Endothelial cell of umbilical vein (primary cell): ENCODE measurements around the gene CAMK2G. TPM values are rescaled to one million over a fixed set of nuclear protein-coding genes. Genes with fewer than 3 reads are reported as not detected.

Experiments
- BruUV-seq: library from RNA; stranded (reverse); fragments of 400-500 nt; replicated peaks from 2 replicates; lab custom pipeline; 2021; lab: Mats Ljungman, UMichigan
- CTCF ChIA-PET: fragments of 300-600, 350-600 bp; sonication (Branson Sonifier 250); formaldehyde crosslinking; loops from one replicate; lab custom pipeline; 2021; ENCODE audit warnings: antibody characterized with exemption, inconsistent platforms; lab: Charles Lee
- POLR2A ChIA-PET: fragments of 300-600, 350-600 bp; sonication (Branson Sonifier 250); formaldehyde crosslinking; loops from one replicate; lab custom pipeline; 2021; ENCODE audit warnings: antibody characterized with exemption, inconsistent platforms; lab: Charles Lee
- DNase-seq: peaks from one replicate; pipeline ENCODE4 v3.0.0-alpha.2; 2011; ENCODE audit warnings: low read depth, low spot score
- FAIRE-seq: peaks from 2 replicates; lab custom pipeline; 2011; peaks lifted over from hg19 to GRCh38; lab: Jason Lieb, UNC
- H2AFZ ChIP-seq: 2 replicates; pipeline ENCODE4 v1.6.0; 2012; ENCODE audit warnings: low read depth, low read length, control low read depth, inconsistent platforms
- H3K27ac ChIP-seq: 2 replicates; pipeline ENCODE4 v1.5.1; 2011; ENCODE audit warnings: low read depth, mild to moderate bottlenecking, control low read depth, low read length, moderate library complexity; ENCODE audit not compliant: insufficient read depth
- H3K27me3 ChIP-seq, 2 experiments: 2 replicates each; pipeline versions ENCODE4 v1.6.0 to v1.6.1; 2011; ENCODE audit warnings: low read length in 2 of 2, mixed read lengths in 1 of 2; ENCODE audit not compliant: control insufficient read depth in 2 of 2, insufficient read depth in 2 of 2
- H3K36me3 ChIP-seq, 2 experiments: 2 replicates in 1 of 2; 3 replicates in 1 of 2; pipeline ENCODE4 v1.5.1; 2011; ENCODE audit warnings: low read length in 2 of 2, mild to moderate bottlenecking in 1 of 2, moderate library complexity in 1 of 2; ENCODE audit not compliant: control insufficient read depth in 2 of 2, insufficient read depth in 2 of 2; ENCODE audit errors: extremely low read depth in 1 of 2
- H3K4me1 ChIP-seq: 3 replicates; pipeline ENCODE4 v1.5.1; 2011; ENCODE audit warnings: mild to moderate bottlenecking, low read length; ENCODE audit not compliant: control insufficient read depth, insufficient read depth; ENCODE audit errors: extremely low read depth
- H3K4me2 ChIP-seq: 2 replicates; pipeline ENCODE4 v1.6.1; 2011; ENCODE audit warnings: low read length, control low read depth, mixed read lengths; ENCODE audit not compliant: insufficient read depth
- H3K4me3 ChIP-seq, 3 experiments: fragments of 200-600 bp in 1 of 3; sonication (generic), shearing (Covaris generic) in 1 of 3; replicated peaks in 1 of 3; 2 replicates each; pipeline ENCODE4 v1.5.1; 2011 to 2016; ENCODE audit warnings: control low read depth in 3 of 3, low read length in 3 of 3, mild to moderate bottlenecking in 2 of 3, inconsistent platforms in 1 of 3, low read depth in 1 of 3, moderate library complexity in 1 of 3; ENCODE audit not compliant: insufficient read depth in 1 of 3
- H3K79me2 ChIP-seq: 2 replicates; pipeline ENCODE4 v1.6.0; 2012; ENCODE audit warnings: low read length, inconsistent platforms; ENCODE audit not compliant: control insufficient read depth, insufficient read depth
- H3K9ac ChIP-seq: replicated peaks from 2 replicates; pipeline ENCODE3; 2011; ENCODE audit warnings: low read length, control low read depth; ENCODE audit not compliant: insufficient read depth; ENCODE audit errors: extremely low read depth
- H3K9me1 ChIP-seq: replicated peaks from 3 replicates; pipeline ENCODE4 v1.6.0; 2011; ENCODE audit warnings: mild to moderate bottlenecking, low read length; ENCODE audit not compliant: control insufficient read depth, insufficient read depth; ENCODE audit errors: extremely low read depth
- H3K9me3 ChIP-seq: replicated peaks from 2 replicates; pipeline ENCODE4 v1.5.1; 2012; ENCODE audit warnings: low read length, inconsistent platforms; ENCODE audit not compliant: control insufficient read depth, insufficient read depth
- H4K20me1 ChIP-seq: replicated peaks from 2 replicates; pipeline ENCODE3; 2011; ENCODE audit warnings: mild to moderate bottlenecking, low read length; ENCODE audit not compliant: control insufficient read depth, insufficient read depth; ENCODE audit errors: extremely low read depth
- CTCF ChIP-seq, 2 donors: IDR thresholded peaks; 1 replicate in 1 of 2; 2 replicates in 1 of 2; pipeline ENCODE4 v1.5.1; 2011; ENCODE audit warnings: low read length in 2 of 2, mild to moderate bottlenecking in 2 of 2, moderate library complexity in 2 of 2, control low read depth in 1 of 2, inconsistent platforms in 1 of 2, low read depth in 1 of 2; ENCODE audit not compliant: insufficient read depth in 1 of 2; ENCODE audit errors: extremely low read depth in 1 of 2
- EZH2 ChIP-seq: IDR thresholded peaks from 2 replicates; pipeline ENCODE4 v1.6.1; 2012; ENCODE audit warnings: borderline replicate concordance, low read depth, mild to moderate bottlenecking, moderate library complexity, low read length, inconsistent platforms; ENCODE audit not compliant: severe bottlenecking
- FOS ChIP-seq: IDR thresholded peaks from 2 replicates; pipeline ENCODE4 v1.6.1; 2011; ENCODE audit warnings: mild to moderate bottlenecking, low read length, moderate library complexity, borderline replicate concordance; ENCODE audit not compliant: insufficient read depth
- GATA2 ChIP-seq: IDR thresholded peaks from 2 replicates; pipeline ENCODE4 v1.7.0; 2011; ENCODE audit warnings: low read depth, mild to moderate bottlenecking, moderate library complexity, mixed read lengths, low read length; ENCODE audit not compliant: insufficient read length, insufficient read depth
- JUN ChIP-seq: IDR thresholded peaks from 2 replicates; pipeline ENCODE4 v1.6.1; 2011; ENCODE audit warnings: borderline replicate concordance, low read depth; ENCODE audit not compliant: insufficient read length, insufficient read depth
- MYC ChIP-seq: IDR thresholded peaks from one replicate; pipeline ENCODE4 v1.6.1; 2011; ENCODE audit warnings: mild to moderate bottlenecking, low read depth, low read length
- POLR2A ChIP-seq: IDR thresholded peaks from 2 replicates; pipeline ENCODE4 v1.6.1; 2012; ENCODE audit warnings: low read depth, mild to moderate bottlenecking, control low read depth, low read length
- POLR2AphosphoS5 ChIP-seq: IDR thresholded peaks from 2 replicates; pipeline ENCODE4 v1.6.1; 2012; ENCODE audit warnings: low read depth, mild to moderate bottlenecking, control low read depth, low read length, moderate library complexity; ENCODE audit not compliant: insufficient read depth
- dilution Hi-C: fragments of 300-500 bp; cut with MboI; formaldehyde crosslinking; loops from one replicate; pipeline ENCODE4 v1.15.0; 2019; ENCODE audit warnings: low sequenced_read_pairs; ENCODE audit not compliant: extremely low pct_ligation_motif_present
- intact Hi-C: fragments of 100-400 bp; cut with micrococcal nuclease; formaldehyde crosslinking; loops from one replicate; pipeline ENCODE4 v1.10.0; 2022
- polyA plus RNA-seq, 4 experiments: library from polyadenylated mRNA; depleted of rRNA in 3 of 4; stranded (reverse) in 3 of 4; unstranded in 1 of 4; fragments of >200 nt; gene quantifications; 2 replicates each; pipeline versions ENCODE4 v1.2.1 to v1.2.3, GENCODE V29; 2011 to 2012; ENCODE audit warnings: missing spikeins in 1 of 4
- total RNA-seq: library from RNA; stranded (reverse); gene quantifications from 2 replicates; pipeline ENCODE4 v1.2.3, GENCODE V29; 2021
- TF ChIP-seq, protein P1 (sequence below): IDR thresholded peaks from 2 replicates; pipeline ENCODE4 v1.6.1; 2011; ENCODE audit not compliant: insufficient read depth, insufficient read length

CAMK2G gene
- total and polyA plus RNA-seq, 2 donors (not counting 3 experiments of a cell fraction or from before 2014, with no cell fraction given), result 27.2 to 33.6 TPM

DNA sequence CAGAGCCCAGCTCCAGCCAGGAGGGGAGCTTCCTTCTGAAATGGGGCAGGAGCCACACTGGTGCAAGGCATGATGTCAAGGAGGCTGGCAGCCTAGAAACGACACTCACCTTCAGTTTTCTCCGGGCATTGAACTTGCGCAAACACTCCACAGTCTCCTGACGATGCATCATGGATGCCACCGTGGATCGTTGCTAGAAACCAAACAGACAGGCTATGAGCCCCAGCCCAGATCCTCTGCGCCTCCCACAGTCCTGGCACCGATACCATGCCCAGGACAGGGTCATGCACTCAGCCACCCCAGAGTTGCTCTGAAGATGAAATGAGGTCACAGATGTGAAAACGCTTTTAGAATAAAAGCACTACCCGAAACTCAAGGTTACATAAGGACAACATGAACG, 32.0 kb downstream of the CAMK2G start:
- no peak for FAIRE-seq
- CTCF ChIA-PET, result interaction anchor here (0.8 kb wide), 1 partner anchor 23 kb away, joined by 3 read pairs; no protein-coding TSS in a partner anchor
- Histone ChIP-seq H4K20me1 (no peaks in the 10 kb centered on the region), H3K4me2 (no peak overlapping the region), H3K36me3 (peaks cover 0 to 5% of the 10 kb centered on the region in 2 experiments), H3K4me3 (no peak overlapping the region), H3K9ac (no peak overlapping the region), H3K4me1 (peaks cover 22% of the 10 kb centered on the region), H3K9me1 (no peaks in the 10 kb centered on the region), H3K79me2 (no peaks in the 10 kb centered on the region), H3K9me3 (no peaks in the 10 kb centered on the region), H3K27ac (no peak overlapping the region), H3K27me3 (no peaks in the 10 kb centered on the region), H2AFZ (no peak overlapping the region)
- DNase-seq, result no peak
- TF ChIP-seq FOS, result no peak
- no peak for TF ChIP-seq MYC
- no peak for TF ChIP-seq CTCF (IDR thresholded peaks at IDR 0.05; ENCODE audit: extremely low read depth in 1 of 2, insufficient read depth in 1 of 2, low read depth in 1 of 2, low read length in 2 of 2)
- TF ChIP-seq, protein P1, sequence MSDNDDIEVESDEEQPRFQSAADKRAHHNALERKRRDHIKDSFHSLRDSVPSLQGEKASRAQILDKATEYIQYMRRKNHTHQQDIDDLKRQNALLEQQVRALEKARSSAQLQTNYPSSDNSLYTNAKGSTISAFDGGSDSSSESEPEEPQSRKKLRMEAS, result no peak
- no peak for TF ChIP-seq POLR2AphosphoS5
- no peak for TF ChIP-seq GATA2
- no peak for TF ChIP-seq EZH2
- no peak for TF ChIP-seq POLR2A
- TF ChIP-seq JUN, result no peak
- BruUV-seq, result no TSS peak
- POLR2A ChIA-PET, result no interaction called here
- dilution Hi-C loops (no loop called here), intact Hi-C loops (no loop called here)
